GM18867 (cell line): ENCODE data around the gene MRAP2.

Experiments
- ATAC-seq: cut with Tn5 transposase; IDR thresholded peaks from one replicate; pipeline ENCODE4 v1.9.1; 2021; ENCODE audit warnings: mild to moderate bottlenecking, moderate library complexity; ENCODE audit not compliant: unreplicated experiment

Gene MRAP2

GRCh38 chr6:84033523-84034451, at the start of gene MRAP2:
MRAP2 (plus strand) TSS chr6:84033772; CDS start chr6:84055319, 21,547 bp downstream.
- peak; percentile 52 for ATAC-seq

- no peak for ATAC-seq
These were observed 49.2 kb upstream of the MRAP2 start for GRCh38 chr6:83984411-83984810.

DNA sequence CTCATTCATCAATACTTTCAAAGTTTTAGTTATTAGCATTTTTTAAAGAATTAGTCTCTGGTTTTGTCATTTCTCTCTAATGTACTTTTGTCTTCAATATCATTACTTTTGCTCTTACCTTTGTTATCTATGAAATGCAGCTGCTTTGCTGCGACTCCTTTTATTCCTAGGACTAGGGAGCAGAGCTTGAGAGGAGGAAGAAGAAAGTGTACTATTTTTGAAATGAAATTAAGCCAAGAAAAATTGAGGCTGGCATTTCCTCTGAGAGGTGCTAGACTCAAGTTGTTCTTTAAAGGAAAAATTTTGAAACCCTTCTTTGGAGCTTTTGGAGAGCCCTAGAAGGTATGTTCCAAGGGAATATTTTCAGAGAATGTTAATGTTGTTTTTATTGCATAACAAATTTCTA, 48.3 kb upstream of the MRAP2 start:
- no peak for ATAC-seq

- ATAC-seq, result no peak
These were observed 47.9 kb upstream of the MRAP2 start for GRCh38 chr6:83985715-83986114.

GRCh38 chr6:83998021-83998584, 35.5 kb upstream of the MRAP2 start:
- no peak for ATAC-seq

DNA sequence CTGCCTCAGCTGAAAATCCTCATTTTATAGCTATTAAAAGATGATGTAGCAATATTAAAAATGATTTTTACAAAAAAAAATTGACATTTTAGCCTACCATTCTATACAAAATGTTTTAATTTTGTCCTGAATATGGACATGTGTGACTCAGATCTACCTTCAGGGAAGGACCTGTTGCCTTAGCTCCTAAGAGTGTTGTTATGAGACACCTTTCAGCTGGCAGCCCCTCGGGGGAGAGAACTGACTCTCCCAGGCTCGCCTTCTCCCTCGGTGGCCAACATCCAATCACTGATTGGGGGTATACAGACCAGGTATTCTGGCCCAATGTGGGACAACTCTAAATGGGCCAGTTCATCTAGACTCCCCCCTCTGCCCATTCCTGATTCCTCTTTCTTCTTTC, 32.5 kb upstream of the MRAP2 start:
- no peak for ATAC-seq

DNA sequence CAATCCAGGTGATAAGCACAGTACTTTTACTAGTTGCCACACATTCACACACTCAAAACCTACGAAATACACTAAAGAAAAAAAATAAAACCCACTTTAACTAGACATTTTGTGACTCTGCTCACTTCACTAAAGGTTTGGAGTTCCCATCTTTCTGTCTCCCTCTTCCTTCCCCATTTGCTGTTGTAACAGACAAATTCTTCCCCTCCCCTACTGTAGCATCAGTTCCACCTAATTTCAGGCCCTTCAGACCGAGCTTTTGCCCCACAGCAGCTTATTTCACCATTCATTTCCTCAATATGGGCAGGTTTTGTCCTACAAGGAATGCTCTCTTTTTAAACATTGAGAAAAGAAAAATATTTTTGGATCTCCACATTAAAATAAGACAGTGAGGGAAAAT, 31.3 kb upstream of the MRAP2 start:
- ATAC-seq, result no peak

- ATAC-seq, result no peak
These were observed 30.4 kb upstream of the MRAP2 start for GRCh38 chr6:84003131-84003530.

- no peak for ATAC-seq
These were observed 29.9 kb upstream of the MRAP2 start for GRCh38 chr6:84003654-84004053.

DNA sequence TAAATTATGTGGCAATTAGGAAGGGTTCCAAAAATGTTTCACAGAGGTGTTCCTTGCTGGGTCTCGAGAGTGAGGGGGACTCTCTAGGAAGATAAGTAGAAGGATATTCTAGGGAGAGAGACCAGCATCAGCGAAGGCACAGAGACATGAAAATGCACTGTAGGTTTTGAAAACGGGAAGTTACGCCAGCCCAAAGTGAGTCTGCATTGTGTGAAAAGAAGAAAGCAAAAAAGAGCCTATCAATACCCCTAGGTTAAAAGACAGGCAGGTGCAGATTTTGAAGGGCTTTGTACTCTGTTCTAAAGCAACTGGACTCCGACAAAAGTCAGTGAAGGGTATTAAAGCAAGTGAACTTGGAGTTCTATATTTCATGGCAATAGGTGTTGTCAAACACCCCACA, 25.7 kb upstream of the MRAP2 start:
- no peak for ATAC-seq

- no peak for ATAC-seq
These were observed 20.2 kb upstream of the MRAP2 start for GRCh38 chr6:84013354-84013753.

GRCh38 chr6:84013931-84014330, 19.6 kb upstream of the MRAP2 start:
- no peak for ATAC-seq

DNA sequence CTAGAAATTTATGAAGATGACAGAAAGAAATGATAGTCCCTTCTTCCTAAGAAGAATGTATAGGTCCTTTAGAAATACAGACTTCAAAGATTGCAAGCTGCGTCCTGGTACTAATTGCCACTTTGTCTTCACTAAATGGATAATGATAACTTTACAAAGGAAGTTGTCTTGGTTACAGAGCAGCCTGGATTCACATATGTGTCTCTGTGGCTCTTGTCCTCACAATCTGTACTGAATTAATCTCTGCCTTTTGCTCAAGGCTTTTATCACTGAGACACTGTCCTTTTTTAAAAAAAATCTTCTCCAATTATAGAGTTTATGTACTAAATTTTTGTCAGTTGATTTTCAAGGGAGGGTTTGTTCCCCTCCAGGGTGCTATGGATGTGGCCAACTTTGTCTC, 17.5 kb upstream of the MRAP2 start:
- no peak for ATAC-seq

DNA sequence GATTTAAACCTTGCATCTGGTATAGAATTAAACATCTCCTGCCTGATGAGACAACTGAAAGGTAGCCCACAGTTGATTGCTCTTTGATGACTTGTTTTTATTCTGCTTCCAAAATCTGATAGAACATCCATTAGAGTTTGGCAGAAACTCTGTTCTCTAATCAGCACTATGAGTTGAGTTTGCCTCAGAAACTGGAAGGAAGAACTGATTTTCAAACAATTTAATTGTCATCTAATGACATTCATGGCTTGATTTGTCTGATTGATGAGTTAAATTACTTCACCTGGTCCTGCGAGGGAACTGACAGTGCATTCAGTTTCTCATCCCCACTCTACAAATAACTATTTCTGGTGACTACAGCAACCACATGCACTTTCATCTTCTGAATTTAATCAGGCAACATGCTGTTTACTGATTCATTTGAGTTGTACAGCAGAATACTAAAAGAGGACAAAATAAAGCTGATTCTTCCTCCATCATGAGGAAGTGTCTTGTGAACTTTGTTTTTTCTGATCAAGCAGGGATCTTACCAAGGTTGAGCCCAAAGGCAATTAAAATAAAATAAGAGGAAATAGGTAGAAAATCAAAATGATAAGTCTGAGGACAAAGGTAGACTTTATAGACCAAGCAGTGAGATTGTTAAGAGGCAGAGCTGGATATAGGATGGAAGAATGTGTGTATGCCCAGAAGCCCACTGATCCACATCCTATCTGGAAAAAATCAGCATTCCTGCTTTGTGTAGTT, 15.7 kb upstream of the MRAP2 start:
- peak; percentile 78 for ATAC-seq

- no peak for ATAC-seq
These were observed 15.0 kb upstream of the MRAP2 start for GRCh38 chr6:84018453-84019061.

DNA sequence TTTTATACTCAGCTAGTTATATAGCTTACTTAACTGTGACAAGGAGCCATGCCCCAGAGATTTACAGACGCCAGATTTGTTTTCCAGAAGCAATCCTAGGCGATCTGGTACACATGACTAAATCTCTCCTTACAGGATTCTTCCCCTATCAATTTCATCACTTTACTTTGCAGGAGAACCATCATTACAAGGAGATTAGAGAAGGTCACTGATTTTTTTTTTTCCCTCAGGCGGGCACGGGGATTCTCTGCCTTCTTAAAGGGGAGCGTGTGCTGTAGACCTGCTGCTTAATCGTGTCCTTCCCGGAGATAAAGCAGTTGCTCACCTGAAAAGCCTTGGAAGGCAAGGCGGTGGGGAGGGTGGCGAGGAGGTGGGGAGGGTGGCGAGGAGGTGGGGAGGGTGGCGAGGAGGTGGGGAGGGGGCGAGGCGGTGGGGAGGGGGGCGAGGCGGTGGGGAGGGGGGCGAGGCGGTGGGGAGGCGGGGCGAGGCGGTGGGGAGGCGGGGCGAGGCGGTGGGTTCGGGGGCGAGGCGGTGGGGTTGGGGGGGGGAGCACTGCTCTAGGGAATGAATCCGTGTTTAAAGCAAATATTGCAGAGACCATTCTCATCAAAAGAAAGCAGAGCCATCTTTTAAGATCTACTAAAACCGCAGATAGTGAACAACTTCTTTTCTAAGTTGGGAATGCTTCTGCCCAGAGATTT, 14.3 kb upstream of the MRAP2 start:
- ATAC-seq, result no peak

- ATAC-seq, result no peak
These were observed 13.7 kb upstream of the MRAP2 start for GRCh38 chr6:84019842-84020211.

DNA sequence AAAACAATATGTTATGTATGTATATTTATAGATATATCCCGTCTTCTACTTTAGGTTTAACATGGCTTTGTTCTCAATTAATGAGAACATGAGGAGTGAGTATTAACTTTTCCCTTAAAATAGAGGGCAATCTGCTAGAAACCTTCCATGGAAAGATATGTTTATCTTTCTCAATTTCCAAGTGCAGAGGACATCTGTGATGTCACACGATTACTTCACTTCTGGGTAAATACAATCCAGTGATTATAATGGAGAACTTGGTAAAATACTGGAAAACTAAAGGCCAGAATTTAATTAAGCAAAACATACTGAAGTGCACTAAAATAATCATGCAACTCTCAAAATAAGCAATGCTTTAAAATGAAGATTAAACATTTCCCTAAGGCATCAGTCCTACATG, 11.9 kb upstream of the MRAP2 start:
- no peak for ATAC-seq

GRCh38 chr6:84026721-84027164, 6.8 kb upstream of the MRAP2 start:
- no peak for ATAC-seq

DNA sequence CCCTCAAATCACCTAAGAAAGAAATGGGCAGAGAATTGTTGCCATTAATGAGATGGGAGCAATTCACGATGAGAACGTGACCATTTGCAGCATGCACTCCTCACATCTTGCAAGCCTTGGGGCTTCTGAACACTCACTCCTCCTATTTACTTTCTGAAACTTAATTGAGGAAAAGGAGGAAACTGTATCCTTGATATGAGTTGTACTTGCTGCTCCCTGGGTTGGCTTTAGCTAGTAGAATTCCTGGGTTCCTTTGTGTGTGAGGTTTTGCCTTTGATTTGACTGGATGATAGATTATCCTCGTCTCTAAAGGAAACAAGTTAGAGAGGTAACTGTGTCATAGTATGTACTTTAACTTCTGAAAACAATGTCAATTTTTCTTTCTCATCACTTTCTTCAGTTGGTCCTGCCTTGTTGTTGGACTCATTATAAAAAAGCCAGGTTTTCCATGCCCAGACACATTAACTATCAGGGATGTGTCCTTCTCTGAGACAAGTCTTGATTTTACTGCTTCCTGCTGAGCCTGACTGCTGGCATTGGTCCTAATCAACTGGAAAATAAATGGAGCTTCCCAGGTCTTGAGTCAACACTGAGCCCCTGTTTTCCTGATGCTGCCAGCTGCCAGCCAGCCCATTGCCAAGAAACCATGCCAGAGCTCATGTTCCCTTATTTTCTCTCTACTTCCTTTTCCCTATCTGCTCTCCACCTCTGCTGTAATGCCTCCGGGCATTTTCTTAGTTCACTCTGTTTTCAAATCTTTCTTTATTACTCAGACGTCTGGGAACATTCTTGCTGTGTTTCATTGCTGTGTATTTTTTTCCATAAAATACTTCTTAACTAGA, 6.0 kb upstream of the MRAP2 start:
- ATAC-seq, result no peak
